ENCODE data around the gene CEP120. TPM values are rescaled to one million over a fixed set of nuclear protein-coding genes. Genes with fewer than 3 reads are reported as not detected.

The CEP120 gene
- total RNA-seq, 1 donor from 2014 or later, result 21.8 TPM

GRCh38 chr5:123448017-123448617 lies 24.9 kb upstream of the CEP120 start:
- H3K27me3 Mint-ChIP-seq, result no peaks in the 10 kb centered on the region
- no peak overlapping the region for H3K4me3 Mint-ChIP-seq (ENCODE audit: low read depth)
- TF ChIP-seq CTCF (IDR thresholded peaks at IDR 0.05; ENCODE audit: unreplicated experiment), result no peak
- H3K36me3 Mint-ChIP-seq (ENCODE audit: insufficient read depth), result no peaks in the 10 kb centered on the region
- H3K9me3 Mint-ChIP-seq (ENCODE audit: low read depth), result no peaks in the 10 kb centered on the region
- no peak overlapping the region for H3K27ac Mint-ChIP-seq
- H3K4me1 Mint-ChIP-seq (ENCODE audit: low read depth), result peaks cover 9% of the 10 kb centered on the region
- DNase-seq (ENCODE audit: low spot score, unreplicated experiment), result no peak

- H3K27me3 Mint-ChIP-seq, result no peaks in the 10 kb centered on the region
- H3K4me3 Mint-ChIP-seq (ENCODE audit: low read depth), result no peak overlapping the region
- H3K4me1 Mint-ChIP-seq (ENCODE audit: low read depth), result no peaks in the 10 kb centered on the region
- no peak for TF ChIP-seq CTCF (IDR thresholded peaks at IDR 0.05; ENCODE audit: unreplicated experiment)
- no peak for DNase-seq (ENCODE audit: low spot score, unreplicated experiment)
- H3K36me3 Mint-ChIP-seq (ENCODE audit: insufficient read depth), result no peaks in the 10 kb centered on the region
- no peaks in the 10 kb centered on the region for H3K9me3 Mint-ChIP-seq (ENCODE audit: low read depth)
- no peak overlapping the region for H3K27ac Mint-ChIP-seq
These were observed 20.8 kb upstream of the CEP120 start for GRCh38 chr5:123444016-123444415.

GRCh38 chr5:123441408-123441807 lies 18.2 kb upstream of the CEP120 start:
- Mint-ChIP-seq H3K27me3 (no peaks in the 10 kb centered on the region), H3K36me3 (ENCODE audit: insufficient read depth) (no peaks in the 10 kb centered on the region), H3K27ac (no peak overlapping the region), H3K9me3 (ENCODE audit: low read depth) (no peaks in the 10 kb centered on the region), H3K4me3 (ENCODE audit: low read depth) (no peak overlapping the region), H3K4me1 (ENCODE audit: low read depth) (no peaks in the 10 kb centered on the region)
- TF ChIP-seq CTCF (IDR thresholded peaks at IDR 0.05; ENCODE audit: unreplicated experiment), result no peak
- DNase-seq (ENCODE audit: low spot score, unreplicated experiment), result no peak

GRCh38 chr5:123440456-123441181 lies 17.4 kb upstream of the CEP120 start:
- H3K27me3 Mint-ChIP-seq, result no peaks in the 10 kb centered on the region
- no peak overlapping the region for H3K27ac Mint-ChIP-seq
- DNase-seq (ENCODE audit: low spot score, unreplicated experiment), result no peak
- no peak overlapping the region for H3K4me3 Mint-ChIP-seq (ENCODE audit: low read depth)
- TF ChIP-seq CTCF (IDR thresholded peaks at IDR 0.05; ENCODE audit: unreplicated experiment), result no peak
- peaks cover 2% of the 10 kb centered on the region for H3K4me1 Mint-ChIP-seq (ENCODE audit: low read depth)
- no peaks in the 10 kb centered on the region for H3K36me3 Mint-ChIP-seq (ENCODE audit: insufficient read depth)
- H3K9me3 Mint-ChIP-seq (ENCODE audit: low read depth), result no peaks in the 10 kb centered on the region

GRCh38 chr5:123439709-123440108 lies 16.5 kb upstream of the CEP120 start:
- DNase-seq (ENCODE audit: low spot score, unreplicated experiment), result no peak
- H3K4me3 Mint-ChIP-seq (ENCODE audit: low read depth), result no peak overlapping the region
- H3K27ac Mint-ChIP-seq, result no peak overlapping the region
- no peaks in the 10 kb centered on the region for H3K27me3 Mint-ChIP-seq
- H3K4me1 Mint-ChIP-seq (ENCODE audit: low read depth), result peaks cover 2% of the 10 kb centered on the region
- no peaks in the 10 kb centered on the region for H3K36me3 Mint-ChIP-seq (ENCODE audit: insufficient read depth)
- TF ChIP-seq CTCF (IDR thresholded peaks at IDR 0.05; ENCODE audit: unreplicated experiment), result no peak
- H3K9me3 Mint-ChIP-seq (ENCODE audit: low read depth), result no peaks in the 10 kb centered on the region
